ENCODE data around the gene MKRN2OS.

The MKRN2OS gene, protein sequence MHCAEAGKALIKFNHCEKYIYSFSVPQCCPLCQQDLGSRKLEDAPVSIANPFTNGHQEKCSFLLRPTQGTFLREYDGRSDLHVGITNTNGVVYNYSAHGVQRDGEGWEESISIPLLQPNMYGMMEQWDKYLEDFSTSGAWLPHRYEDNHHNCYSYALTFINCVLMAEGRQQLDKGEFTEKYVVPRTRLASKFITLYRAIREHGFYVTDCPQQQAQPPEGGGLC

DNA sequence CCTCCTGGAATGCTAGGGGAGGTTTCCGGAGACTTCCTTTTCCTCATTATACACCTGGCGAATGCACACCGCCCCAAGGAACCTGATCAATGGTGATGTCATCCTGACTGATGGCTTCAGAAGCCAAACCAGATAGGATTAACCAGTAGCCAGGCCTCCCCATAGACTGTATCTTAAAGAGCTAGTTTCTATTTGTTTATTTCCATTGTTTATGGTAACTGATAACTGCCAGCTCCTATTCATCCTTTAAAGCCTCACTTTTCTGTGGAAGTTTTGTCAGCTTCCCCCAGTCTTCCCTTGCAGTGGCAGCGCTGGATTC, at the start of gene MKRN2OS:
Gene MKRN2OS, minus strand, starts transcription at position 27 of the 319 bp plus-strand sequence. CDS start 35 bp downstream, outside the sequence.
- no peak for DNase-seq (ENCODE audit: low read depth)

DNA sequence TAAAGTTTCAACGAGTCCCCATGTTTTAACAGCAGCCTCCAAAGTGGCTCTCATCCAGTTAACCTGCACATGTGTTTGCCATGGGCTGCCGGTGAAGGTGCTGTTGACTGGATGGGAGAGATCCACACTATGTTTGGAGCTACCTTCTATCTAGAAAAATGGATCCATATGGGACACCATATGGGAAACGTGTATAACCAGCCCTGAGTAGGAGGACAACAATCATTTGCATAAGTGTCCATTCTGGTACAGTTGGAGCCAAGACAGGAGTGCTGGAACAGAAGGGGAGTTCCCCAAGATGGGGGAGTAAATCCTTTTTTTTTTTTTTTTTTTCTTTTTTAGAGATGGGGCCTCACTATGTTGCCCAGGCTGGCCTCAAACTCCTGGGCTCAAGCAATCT, 48.2 kb upstream of the MKRN2OS start:
- DNase-seq (ENCODE audit: low read depth) = no peak

DNA sequence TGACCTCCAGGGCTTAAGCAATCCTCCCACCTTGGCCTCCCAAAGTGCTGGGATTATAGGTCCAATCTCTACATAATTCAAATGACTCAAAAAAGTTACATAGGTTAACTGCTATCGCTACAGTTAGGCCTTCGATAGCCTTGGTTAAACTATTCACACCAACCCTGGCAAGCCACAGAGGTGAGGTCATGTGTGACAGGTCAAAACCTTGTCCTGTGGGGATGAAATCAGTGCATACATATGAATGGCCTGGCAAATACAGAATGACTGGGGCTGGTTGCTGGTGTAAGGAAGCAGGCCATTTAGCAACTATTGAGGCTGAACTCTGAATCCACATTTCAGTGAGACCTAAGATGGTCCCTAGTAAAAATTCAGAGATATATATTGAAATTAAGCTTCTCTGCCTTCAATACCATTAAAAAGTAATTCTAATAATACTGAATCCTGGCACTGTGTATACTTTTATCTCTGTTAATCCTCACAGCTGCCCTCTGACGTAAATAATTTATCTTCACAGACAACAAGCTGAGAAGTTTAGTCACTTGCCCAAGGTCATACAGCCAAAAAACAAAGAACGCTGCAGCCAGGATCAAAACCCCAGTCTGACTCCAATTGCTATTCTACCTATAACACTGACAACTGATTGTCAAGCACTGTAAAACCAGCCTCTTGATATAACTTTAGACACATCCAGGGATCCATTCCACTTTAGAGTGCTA, 46.9 kb upstream of the MKRN2OS start:
- no peak for DNase-seq (ENCODE audit: low read depth)

DNA sequence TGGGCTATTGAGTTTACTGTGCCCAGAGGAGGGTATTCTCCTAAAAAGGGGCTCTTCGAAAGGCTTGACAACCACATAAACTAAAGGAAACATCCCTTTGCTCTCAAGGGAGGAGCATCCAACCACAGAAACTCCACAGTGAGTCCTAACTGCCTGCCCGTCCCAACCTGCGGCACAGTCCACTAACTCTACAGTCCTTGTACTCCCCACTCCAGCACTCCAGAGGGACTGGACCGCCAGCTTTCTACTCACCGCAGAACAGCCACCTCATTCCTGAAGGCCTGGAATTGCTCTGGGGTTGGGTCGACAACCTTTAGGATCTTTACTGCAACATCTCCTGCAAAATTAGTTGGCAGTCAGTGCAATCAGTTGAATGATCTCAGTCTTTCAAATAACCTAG, 46.2 kb upstream of the MKRN2OS start:
- no peak for DNase-seq (ENCODE audit: low read depth)

DNA sequence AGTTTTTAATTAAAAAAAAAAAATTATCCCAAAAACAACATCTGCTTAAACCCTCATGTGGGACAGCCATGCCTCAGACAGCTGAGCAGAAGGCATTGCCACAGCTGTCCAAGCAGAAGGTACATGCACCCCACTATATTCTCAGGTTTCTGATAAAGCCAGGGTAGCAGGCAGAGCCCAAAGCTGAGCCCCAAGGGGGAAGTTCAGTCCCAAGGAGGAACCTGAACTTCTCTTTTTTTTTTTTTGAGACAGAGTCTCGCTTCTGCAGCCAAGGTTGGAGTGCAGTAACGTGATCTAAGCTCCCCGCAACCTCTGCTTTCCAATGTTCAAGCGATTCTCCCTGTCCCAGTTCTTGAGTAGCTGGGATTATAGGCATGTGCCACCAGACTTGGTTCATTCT, 44.8 kb upstream of the MKRN2OS start:
- no peak for DNase-seq (ENCODE audit: low read depth)

DNA sequence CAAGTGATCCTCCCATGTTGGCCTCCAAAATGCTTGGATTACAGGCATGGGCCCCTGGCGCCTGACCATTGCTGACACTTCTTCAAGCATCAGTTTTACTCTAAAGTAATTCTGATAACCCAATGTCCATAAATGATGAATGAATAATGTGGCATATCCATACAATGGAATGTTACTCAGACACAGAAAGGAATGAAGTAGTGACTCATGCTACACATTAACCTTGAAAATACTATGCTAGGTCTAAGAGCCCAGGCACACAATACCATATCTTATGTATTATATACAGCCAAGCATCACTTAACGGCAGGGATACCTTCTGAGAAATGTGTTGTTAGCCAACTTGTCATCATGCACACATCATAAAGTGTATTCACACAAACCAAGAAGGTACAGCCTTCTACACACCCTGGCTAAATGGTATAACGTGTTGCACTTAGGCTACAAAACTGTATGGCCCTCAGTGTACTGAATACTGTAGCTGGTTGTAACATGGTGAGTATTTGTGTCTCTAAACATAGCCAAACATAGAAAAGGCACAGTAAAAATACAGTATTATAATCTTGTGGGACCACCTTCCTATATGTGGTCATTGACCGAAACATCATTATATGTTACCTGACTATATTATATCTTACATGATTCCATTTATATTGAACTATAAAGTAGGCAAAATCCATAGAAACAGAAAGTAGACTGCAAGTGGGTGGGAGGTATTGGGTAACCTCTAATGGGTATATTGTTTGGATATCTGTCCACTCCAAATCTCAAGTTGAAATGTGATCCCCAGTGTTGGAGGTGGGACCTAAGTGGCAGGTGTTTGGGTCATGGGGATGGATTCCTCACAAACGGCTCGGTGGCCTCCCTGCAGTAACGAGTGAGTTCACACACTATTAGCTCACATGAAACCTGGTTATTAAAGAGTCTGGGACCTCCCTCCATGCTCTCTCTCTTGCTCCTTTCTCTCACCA, 43.0 kb upstream of the MKRN2OS start:
- DNase-seq (ENCODE audit: low read depth) = no peak

DNA sequence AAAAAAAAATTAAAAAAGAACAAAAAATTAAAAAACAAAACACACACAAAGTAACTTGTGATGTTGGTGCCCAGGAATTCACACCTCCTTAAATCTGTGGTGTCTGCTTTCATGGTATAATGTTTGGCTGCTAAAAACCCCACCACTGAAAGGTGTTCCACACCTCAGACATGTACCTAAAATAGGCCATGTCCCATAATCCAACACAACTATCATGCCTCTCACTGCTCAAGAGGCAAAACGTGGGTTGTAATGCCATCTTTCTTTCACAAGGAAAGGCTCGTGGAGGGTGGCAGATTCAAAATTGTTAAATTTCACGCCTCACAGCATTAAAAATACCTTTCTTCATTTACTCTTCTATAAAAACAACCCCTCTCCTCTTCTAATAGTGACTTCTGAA, 41.1 kb upstream of the MKRN2OS start:
- DNase-seq (ENCODE audit: low read depth) = no peak

DNA sequence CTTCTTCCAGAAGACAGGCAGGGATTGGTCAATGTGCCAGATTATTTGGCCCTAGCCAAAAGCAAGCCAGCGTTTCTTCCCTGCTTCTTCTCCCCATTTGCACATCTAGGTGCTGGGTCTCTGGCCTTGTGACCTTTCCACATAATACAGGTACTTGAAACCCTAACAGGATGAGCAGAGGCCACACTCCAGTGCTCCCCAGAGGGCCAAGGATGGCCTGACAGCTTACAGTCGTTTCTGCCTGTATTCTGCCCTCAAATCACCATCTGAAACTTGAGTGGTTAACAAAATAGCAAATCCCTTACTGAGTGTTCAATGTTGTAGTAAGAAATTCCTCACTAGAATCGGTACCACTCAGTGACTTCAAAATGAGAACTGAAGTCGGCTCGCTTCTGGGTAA, 40.7 kb upstream of the MKRN2OS start:
- no peak for DNase-seq (ENCODE audit: low read depth)

DNA sequence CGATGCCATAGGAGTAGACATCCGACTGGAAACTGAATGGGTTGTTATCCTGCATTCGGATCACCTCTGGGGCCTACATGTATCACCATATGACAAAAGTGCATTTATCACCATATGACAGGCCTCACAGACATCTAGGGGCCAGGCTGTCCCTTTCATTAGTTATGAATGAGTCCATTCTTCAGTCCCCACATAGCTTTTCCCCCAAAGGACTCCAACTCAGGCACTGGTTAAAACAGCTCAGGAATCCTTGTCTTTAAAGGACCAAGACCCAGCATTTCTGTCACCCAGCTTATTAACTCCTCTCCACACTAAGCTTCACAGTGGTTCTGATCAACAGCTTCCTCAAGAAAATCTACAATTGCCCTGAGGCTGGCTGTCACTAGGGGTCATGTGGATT, 39.9 kb upstream of the MKRN2OS start:
- no peak for DNase-seq (ENCODE audit: low read depth)

DNA sequence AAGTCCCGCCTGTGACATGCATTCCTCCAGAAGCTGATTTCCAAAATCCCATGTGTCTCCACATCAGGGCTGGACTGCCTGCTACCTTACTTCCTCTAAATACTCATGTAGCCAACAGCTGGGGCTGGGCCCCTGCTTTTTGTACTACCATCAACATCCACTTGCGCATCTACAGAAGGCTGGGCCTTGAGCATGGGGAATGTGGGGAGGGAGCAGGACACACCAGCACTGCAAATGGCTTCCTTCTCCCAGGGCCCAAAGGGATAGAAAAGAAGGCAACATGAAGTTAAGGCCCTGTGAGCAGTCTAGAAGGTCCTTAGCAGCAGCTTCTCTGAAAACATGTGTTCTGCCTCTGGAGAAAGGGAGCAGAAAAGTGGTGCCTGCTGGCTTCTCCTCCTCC, 38.8 kb upstream of the MKRN2OS start:
- no peak for DNase-seq (ENCODE audit: low read depth)

DNA sequence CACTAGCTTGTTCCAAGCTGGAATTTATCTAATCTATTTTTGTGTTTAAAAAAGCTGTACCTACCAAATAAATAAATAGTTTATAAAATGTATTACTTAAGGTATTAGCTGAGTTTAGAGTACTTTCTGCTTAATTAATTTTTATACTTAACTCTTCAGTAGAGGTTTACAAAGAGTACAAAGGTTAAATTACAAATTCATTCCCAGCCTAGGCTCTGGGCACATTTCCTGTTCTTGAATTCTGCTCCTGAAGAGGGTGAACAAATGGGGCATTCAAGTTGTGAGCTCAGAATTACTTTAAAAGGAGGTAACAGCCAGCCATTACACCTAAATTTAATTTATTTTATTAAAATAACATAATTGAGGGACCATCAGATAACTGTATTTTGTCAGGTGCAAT, 38.0 kb upstream of the MKRN2OS start:
- DNase-seq (ENCODE audit: low read depth) = no peak

DNA sequence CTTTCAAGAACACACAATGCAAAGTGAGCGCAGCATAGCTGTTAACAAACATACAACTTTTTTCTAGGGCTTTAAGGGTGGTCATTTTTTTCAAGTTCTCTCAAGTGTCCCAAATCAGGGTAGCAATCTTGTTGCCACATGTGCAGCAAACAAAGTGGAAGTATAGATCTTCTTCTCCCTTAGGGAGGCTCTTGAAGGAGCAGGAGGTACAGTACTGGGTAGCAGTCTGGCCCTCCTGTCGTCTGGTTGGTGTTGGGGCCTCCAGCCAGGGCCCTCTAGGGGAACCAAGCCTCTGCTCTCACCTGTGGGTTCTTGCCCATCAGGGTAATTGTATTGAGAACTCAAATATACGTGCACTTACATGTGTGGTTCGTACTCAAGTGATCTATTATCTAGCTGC, 37.4 kb upstream of the MKRN2OS start:
- no peak for DNase-seq (ENCODE audit: low read depth)

DNA sequence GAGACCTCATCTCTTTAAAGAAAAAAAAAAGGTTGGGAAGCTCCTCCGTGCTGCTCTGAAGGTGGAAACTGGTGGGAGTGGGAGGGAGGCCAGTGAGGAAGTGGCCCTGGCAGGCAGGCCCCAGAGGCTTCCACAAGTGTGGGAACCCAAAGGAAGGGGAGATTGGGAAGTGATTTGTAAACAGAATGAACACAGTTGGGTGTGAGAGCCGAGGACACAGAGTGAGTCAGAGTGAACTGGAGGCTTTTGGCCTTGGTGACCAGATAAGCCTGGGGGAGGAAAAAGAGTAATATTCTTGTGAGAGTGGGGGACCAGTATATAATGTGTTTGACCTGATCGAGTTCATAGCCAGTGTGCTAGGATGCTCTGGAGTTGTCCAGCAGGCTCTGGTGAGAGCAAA, 34.6 kb upstream of the MKRN2OS start:
- DNase-seq (ENCODE audit: low read depth) = no peak

DNA sequence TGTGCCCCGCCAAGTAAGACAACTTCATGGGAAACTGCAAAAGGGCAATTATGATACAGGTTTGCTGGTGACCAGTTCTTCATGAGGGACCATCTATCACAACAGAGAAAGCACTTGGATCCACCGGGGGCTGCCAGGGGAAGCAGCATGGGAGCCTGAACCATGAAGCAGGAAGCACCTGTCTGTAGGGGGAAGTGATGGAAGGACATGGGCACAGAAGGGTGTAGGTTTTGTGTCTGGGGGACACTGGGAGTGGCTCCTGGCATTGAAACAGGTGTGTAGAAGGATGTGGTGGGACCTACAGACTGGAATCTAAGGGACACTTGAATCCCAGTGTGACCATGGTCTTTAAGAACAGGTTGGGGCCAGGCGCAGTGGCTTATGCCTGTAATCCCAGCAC, 34.2 kb upstream of the MKRN2OS start:
- DNase-seq (ENCODE audit: low read depth) = no peak

DNA sequence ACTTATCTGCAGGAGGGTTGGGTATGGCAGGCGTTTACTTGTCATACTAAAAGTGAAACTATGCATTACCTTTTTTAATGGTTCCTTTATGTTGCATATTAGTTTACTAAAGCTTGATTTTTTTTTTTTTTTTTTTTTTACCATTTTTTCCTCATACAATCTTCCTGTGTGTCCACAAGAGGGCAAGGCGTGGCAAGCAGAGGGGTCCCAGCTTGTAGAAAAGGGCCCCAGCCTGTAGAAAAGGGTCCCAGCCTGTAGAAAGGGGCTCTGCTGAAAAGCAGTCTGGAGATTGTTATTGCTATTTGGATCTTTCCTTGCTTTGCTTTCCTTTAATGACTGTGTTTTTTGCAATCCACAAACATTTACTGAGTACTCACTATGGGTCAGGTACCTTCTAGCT, 33.4 kb upstream of the MKRN2OS start:
- no peak for DNase-seq (ENCODE audit: low read depth)

DNA sequence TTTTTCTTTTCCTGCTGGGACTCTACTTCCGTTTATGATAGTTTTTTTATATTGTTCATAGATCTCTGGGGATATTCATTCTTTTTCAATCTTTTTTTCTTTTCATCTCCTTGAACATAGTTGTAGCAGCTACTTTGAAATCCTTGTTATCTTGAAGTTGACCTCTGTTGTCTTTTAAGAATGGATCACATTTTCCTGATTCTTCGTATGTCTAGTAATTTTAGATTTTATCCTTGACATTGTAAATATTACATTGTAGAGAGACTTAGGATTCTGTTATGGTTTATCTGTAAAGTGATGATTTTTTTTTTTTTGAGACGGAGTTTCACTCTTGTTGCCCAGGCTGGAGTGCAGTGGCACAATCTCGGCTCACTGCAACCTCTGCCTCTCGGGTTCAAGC, 32.1 kb upstream of the MKRN2OS start:
- DNase-seq (ENCODE audit: low read depth) = no peak

DNA sequence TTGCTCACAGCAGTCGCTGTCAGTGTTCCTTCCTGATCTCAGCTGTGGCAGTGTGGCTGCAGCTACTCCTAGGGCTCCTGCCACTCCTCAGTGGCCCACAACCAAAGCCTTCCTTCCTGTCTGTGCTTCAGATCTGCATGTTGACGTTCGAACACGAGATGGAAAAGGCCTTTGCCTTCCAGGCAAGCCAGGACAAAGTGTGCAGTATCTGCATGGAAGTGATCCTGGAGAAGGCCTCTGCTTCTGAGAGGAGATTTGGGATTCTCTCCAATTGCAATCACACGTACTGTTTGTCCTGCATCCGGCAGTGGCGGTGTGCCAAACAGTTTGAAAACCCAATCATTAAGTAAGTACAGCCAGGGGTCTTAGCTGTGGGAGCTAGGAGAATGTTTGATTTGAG, 29.4 kb upstream of the MKRN2OS start:
- no peak for DNase-seq (ENCODE audit: low read depth)

DNA sequence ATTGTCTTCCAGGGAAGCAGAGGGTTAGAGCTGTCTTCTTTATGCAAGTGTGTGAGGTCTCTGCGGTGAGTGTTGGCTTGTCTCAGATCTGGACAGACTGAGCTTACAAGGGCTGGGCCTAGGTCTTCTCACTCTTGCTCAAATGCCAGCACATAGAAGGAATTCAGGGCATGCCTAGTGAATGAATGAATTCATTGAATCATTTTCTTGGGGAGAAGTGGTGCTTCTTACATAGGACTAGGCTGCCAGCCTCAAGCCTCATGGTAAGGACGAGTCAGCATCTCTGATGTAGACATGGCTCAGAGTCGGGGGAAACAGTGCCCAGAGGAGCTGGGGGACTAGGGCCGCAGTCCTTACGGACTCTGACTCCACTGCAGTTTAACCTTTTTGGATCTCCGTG, 28.8 kb upstream of the MKRN2OS start:
- no peak for DNase-seq (ENCODE audit: low read depth)

DNA sequence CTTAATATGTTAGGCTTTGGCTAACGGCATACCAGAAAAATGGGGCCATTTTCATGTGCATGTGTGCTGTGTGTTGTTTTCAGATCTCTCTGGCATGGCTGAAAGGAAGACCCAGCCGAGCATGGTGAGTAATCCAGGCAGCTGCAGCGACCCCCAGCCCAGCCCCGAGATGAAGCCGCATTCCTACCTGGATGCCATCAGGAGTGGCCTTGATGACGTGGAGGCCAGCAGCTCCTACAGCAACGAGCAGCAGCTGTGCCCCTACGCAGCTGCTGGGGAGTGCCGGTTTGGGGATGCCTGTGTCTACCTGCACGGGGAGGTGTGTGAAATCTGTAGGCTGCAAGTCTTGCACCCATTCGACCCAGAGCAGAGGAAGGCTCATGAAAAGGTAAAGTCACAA, 26.7 kb upstream of the MKRN2OS start:
- DNase-seq (ENCODE audit: low read depth) = no peak

DNA sequence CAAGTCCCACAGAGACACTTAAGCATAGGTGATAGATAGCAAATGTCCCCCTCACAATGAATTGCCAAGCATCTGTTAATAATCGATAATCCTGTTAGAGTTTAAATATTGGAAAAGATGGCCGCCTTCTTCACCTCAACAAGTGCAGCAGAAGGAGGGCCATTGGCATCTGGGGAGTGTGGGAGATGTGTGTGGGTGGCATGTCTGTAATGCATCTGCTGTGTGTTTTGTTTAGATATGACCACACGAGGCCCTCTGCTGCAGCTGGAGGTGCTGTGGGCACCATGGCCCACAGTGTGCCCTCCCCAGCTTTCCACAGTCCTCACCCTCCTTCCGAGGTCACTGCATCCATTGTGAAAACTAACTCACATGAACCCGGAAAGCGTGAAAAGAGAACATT, 24.5 kb upstream of the MKRN2OS start:
- DNase-seq (ENCODE audit: low read depth) = no peak

DNA sequence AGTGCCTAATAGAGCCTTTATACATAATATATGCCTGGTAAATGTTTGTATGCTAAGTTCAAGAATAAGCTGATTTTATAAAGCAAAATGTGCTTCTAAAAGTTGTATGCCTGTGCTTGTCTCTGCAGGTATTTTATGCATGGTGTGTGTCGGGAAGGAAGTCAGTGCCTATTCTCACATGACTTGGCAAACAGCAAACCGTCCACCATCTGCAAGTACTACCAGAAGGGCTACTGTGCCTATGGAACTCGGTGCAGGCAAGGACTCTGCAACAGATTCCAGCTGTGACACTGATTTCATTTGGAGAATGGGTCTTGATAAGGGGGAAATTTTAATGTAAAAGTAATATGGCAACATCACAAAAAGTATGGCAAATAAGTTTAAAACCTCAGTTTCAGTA, 23.4 kb upstream of the MKRN2OS start:
- no peak for DNase-seq (ENCODE audit: low read depth)

DNA sequence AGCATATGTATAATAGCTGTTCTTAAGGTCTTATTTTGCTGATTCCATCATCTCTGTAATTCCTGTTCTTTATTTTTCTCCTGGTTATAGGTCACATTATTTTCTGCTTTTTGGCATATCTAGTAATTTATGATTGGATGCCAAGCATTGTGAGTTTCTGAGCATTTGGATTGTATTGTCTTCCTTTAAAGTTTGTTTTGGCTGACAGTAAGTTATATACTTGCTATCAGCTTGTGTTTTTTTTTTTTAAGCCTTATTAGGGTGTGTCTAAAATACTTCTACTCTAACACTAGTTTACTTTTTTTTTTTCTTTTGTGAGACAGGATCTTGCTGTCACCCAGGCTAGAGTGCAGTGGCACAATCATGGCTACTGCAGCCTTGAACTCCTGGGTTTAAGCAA, 21.7 kb upstream of the MKRN2OS start:
- DNase-seq (ENCODE audit: low read depth) = no peak

DNA sequence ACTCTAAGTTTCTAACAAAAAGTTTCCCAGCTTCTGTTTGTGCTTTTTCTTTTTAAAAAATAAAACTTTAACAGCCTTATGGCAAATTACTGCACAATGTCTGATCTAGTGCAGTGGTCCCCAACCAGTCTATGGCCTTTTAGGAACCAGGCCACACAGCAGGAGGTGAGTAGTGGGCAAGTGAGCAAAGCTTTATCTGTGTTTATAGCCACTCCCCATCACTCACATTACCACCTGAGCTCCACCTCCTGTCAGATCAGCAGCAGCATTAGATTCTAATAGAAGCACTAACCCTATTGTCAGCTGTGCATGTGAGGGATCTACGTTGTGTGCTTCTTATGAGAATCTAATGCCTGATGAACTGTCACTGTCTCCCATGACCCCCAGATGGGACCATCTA, 17.2 kb upstream of the MKRN2OS start:
- DNase-seq (ENCODE audit: low read depth) = no peak
